Tibial nerve (tissue), 4 donors: ENCODE measurements around the gene PLEKHG2. TPM values are rescaled to one million over a fixed set of nuclear protein-coding genes. Genes with fewer than 3 reads are reported as not detected.

Source experiments
- DNase-seq, 2 donors: peaks; one replicate each; pipeline ENCODE4 v3.0.0-alpha.2; 2019; ENCODE audit warnings: low spot score in 2 of 2
- H3K27ac ChIP-seq, 4 donors: fragments of 200-600 bp; sonication (generic) in 3 of 4; one replicate each; pipeline ENCODE4 v1.5.1; 2017 to 2019; ENCODE audit warnings: mild to moderate bottlenecking in 1 of 4
- H3K27me3 ChIP-seq, 2 donors: fragments of 200-600 bp; sonication (generic) in 1 of 2; one replicate each; pipeline versions ENCODE4 v1.5.1 to v1.6.0; 2017 to 2019
- H3K36me3 ChIP-seq, 3 donors: fragments of 200-600 bp; sonication (generic); one replicate each; pipeline ENCODE4 v1.5.1; 2018 to 2019
- H3K4me1 ChIP-seq, 4 donors: fragments of 200-600 bp; sonication (generic) in 3 of 4; one replicate each; pipeline ENCODE4 v1.5.1; 2017 to 2019
- H3K4me3 ChIP-seq, 4 donors: fragments of 200-600 bp; sonication (generic) in 3 of 4; one replicate each; pipeline ENCODE4 v1.5.1; 2017 to 2019; ENCODE audit warnings: mild to moderate bottlenecking in 1 of 4, moderate library complexity in 1 of 4
- H3K9me3 ChIP-seq, 4 donors: fragments of 200-600 bp; sonication (generic) in 3 of 4; one replicate each; pipeline ENCODE4 v1.5.1; 2017 to 2019
- EP300 ChIP-seq, 2 donors: sonication (generic); formaldehyde crosslinking; IDR thresholded peaks; one replicate each; pipeline ENCODE4 v1.6.1; 2017; ENCODE audit warnings: antibody characterized with exemption in 2 of 2, mild to moderate bottlenecking in 1 of 2
- POLR2A ChIP-seq, 2 donors: fragments of 450-650 bp; IDR thresholded peaks; one replicate each; pipeline ENCODE4 v1.6.1; 2017; ENCODE audit warnings: antibody characterized with exemption in 2 of 2, mild to moderate bottlenecking in 2 of 2, moderate library complexity in 2 of 2
- WGBS, 2 donors: methylation state at CpG; one replicate each; pipeline ENCODE4 v1.1.5; 2018; 5-methylcytosine and 5-hydroxymethylcytosine counted together
- total RNA-seq, 4 donors: library from RNA; depleted of rRNA; stranded (reverse); fragments of >200 nt; gene quantifications; one replicate each; pipeline ENCODE4 v1.1.0, GENCODE V29; 2016
- TF ChIP-seq, protein P1 (sequence below), 5 experiments: fragments of 200-600 bp in 3 of 5; fragments of 450-650 bp in 2 of 5; sonication (generic) in 3 of 5; IDR thresholded peaks; one replicate each; pipeline ENCODE4 v1.5.1; 2016 to 2019; ENCODE audit warnings: antibody characterized with exemption in 5 of 5, mild to moderate bottlenecking in 3 of 5, moderate library complexity in 2 of 5

The PLEKHG2 gene
- total RNA-seq, 4 donors from 2014 or later: 20.1 to 62.1 (median 35.6) TPM

DNA sequence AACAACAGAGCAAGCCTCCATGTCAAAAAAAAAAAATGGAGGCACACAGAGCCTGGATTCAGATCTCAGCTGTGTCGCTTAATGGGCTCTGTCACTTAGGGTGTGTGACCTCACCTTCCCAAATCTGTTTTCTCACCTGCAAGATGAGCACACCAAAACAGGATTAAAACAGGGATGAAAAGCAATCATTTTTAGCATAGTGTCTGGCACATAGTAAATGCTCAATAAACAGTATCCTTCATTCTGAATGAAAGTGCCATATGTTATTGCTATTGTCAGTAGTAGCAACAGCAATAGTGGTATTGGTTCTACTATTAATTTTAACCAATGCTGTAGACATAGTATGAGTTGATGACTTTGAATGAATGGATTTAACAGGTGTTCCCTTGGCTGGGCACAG, 46.9 kb upstream of the PLEKHG2 start:
- H3K27ac ChIP-seq: peak overlapping the region; percentile 77 to 99 (median 88)
- peaks cover 4 to 81% (median 47%) of the 10 kb centered on the region in 4 donors for H3K4me1 ChIP-seq
- peaks cover 2 to 53% (median 11%) of the 10 kb centered on the region in 3 donors for H3K36me3 ChIP-seq
- no peaks in the 10 kb centered on the region for H3K27me3 ChIP-seq
- DNase-seq: no peak
- no peak overlapping the region for H3K4me3 ChIP-seq
- no peaks in the 10 kb centered on the region for H3K9me3 ChIP-seq
- TF ChIP-seq, protein P1, sequence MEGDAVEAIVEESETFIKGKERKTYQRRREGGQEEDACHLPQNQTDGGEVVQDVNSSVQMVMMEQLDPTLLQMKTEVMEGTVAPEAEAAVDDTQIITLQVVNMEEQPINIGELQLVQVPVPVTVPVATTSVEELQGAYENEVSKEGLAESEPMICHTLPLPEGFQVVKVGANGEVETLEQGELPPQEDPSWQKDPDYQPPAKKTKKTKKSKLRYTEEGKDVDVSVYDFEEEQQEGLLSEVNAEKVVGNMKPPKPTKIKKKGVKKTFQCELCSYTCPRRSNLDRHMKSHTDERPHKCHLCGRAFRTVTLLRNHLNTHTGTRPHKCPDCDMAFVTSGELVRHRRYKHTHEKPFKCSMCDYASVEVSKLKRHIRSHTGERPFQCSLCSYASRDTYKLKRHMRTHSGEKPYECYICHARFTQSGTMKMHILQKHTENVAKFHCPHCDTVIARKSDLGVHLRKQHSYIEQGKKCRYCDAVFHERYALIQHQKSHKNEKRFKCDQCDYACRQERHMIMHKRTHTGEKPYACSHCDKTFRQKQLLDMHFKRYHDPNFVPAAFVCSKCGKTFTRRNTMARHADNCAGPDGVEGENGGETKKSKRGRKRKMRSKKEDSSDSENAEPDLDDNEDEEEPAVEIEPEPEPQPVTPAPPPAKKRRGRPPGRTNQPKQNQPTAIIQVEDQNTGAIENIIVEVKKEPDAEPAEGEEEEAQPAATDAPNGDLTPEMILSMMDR (IDR thresholded peaks at IDR 0.05): no peak
- no peak for TF ChIP-seq EP300 (IDR thresholded peaks at IDR 0.05)
- TF ChIP-seq POLR2A (IDR thresholded peaks at IDR 0.05): no peak
- 95 to 100% methylated on average over 1 of the region's 1 CpG for WGBS, 2 donors

DNA sequence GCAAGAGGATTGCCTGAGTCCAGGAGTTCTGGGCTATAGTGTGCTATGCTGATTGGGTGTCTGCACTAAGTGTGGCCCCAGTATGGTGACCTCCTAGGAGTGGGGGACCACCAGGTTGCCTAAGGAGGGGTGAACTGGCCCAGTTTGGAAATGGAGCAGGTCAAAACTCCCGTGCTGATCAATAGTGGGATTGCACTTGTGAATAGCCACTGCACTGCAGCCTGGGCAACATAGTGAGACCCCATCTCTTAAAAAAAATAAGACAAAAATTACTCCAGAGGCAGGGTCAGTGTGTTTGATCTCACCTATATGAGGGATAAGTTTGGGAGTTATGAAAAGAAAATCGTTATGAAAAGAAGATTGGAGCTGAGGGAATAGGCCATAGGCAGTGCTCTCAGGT, 43.3 kb upstream of the PLEKHG2 start:
- TF ChIP-seq POLR2A (IDR thresholded peaks at IDR 0.05): no peak
- peaks cover 5 to 81% (median 43%) of the 10 kb centered on the region in 4 donors for H3K4me1 ChIP-seq
- DNase-seq: no peak
- WGBS, 2 donors: 82 to 86% methylated on average over 2 of the region's 2 CpGs
- peak overlapping the region in 2 of 4 donors; percentile 93 to 99 for H3K27ac ChIP-seq
- H3K27me3 ChIP-seq: no peaks in the 10 kb centered on the region
- no peaks in the 10 kb centered on the region for H3K9me3 ChIP-seq
- H3K4me3 ChIP-seq: no peak overlapping the region
- H3K36me3 ChIP-seq: peaks cover 5 to 49% (median 11%) of the 10 kb centered on the region in 3 donors

DNA sequence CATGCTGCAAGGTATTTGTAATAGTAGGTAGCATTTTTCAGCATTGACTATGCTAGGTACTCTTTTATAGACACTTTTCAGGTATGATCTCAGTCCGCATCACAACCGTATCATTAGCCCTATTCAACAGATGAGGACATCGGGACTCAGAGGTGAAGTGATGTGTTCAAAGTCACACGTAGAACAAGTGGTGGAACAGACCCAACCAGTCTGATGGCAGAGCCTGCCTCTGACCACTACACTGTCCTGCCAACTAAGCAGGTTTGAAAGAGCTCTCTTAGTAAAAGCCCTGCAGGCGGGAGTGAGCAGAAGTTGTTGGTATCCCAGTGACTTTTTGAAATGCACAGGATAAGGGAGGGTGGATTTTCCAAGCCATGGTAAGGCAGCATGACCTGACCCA, 41.7 kb upstream of the PLEKHG2 start:
- H3K36me3 ChIP-seq: peaks cover 5 to 55% (median 11%) of the 10 kb centered on the region in 3 donors
- WGBS, 2 donors: 90 to 93% methylated on average over 5 of the region's 5 CpGs
- H3K27me3 ChIP-seq: no peaks in the 10 kb centered on the region

DNA sequence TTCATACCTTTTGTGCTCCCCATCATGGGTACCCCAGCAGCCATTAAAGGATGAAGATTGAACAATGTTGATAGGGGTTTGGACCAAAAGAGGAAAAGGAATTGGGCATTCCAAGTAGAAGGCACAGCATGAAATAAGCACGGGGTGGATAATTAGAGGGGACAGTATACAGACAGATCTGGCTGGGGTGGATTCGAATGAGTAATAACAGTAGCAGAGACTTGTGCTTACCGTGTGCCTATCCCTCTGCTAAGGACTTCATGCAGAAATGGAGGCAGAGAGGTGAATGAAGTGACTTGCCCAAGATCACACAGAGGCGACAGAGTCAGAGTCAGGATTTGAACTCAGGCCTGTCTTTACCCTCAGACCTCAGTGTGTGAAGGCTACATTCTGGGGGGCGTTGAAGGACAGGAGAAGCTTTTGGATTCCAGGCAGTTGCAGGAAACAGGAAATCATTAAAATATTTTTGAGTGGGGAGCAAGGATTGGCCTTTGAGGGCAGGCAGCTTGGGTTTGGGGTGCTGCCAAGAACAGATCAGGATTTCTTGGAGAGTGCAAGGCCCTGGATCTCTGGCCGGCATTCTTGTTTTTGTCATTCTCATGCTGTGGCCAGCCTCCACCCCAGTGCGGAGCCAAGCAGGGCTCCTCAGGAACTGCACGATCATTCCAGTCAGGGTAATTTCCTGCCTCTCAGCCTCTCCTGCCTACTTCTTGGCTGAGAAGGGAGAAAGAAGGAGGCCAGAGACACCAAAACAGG, 40.2 kb upstream of the PLEKHG2 start:
- peak; percentile 72 to 87 for DNase-seq
- H3K36me3 ChIP-seq: peaks cover 5 to 61% (median 20%) of the 10 kb centered on the region in 3 donors
- H3K4me3 ChIP-seq: peak overlapping the region in 1 of 4 donors; percentile 6
- H3K27ac ChIP-seq: peak overlapping the region; percentile 86 to 97 (median 92)
- H3K4me1 ChIP-seq: peaks cover 5 to 58% (median 30%) of the 10 kb centered on the region in 4 donors
- no peaks in the 10 kb centered on the region for H3K9me3 ChIP-seq
- no peaks in the 10 kb centered on the region for H3K27me3 ChIP-seq
- peak in 1 of 2 donors; percentile 88 for TF ChIP-seq EP300 (IDR thresholded peaks at IDR 0.05)
- TF ChIP-seq, protein P1 (IDR thresholded peaks at IDR 0.05): no peak
- WGBS, 2 donors: 19 to 30% methylated on average over 8 of the region's 8 CpGs

More for the DNA sequence above, 41.7 kb upstream of the PLEKHG2 start:
- Histone ChIP-seq H3K4me3 (no peak overlapping the region), H3K27ac (peak overlapping the region in 3 of 4 donors; percentile 34 to 97 (median 93)), H3K9me3 (no peaks in the 10 kb centered on the region), H3K4me1 (peaks cover 5 to 73% (median 34%) of the 10 kb centered on the region in 4 donors)
- TF ChIP-seq EP300 (IDR thresholded peaks at IDR 0.05): no peak
- TF ChIP-seq POLR2A (IDR thresholded peaks at IDR 0.05): no peak
- TF ChIP-seq, protein P1 (IDR thresholded peaks at IDR 0.05): no peak
- no peak for DNase-seq

DNA sequence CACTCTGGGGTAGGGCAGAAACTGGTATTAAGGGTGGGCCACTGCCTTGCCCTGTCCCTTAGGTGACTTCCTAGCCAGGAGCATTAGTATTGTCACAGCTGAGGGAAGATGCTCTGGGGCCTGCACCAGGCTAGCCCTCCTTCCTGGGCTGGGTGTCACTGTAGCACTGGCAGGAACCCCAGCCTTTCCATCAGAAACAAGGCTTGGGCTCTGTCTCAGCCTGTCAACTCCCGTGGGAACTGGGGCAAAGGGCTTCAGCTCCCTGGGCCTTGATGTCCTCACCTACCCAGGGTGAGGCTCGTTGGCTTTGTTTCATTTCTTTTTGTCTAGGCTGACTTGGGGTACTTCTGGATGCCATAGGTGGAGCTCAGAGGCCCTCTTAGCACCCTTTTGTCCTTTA, 39.5 kb upstream of the PLEKHG2 start:
- Histone ChIP-seq H3K27me3 (no peaks in the 10 kb centered on the region), H3K4me3 (peak overlapping the region in 1 of 4 donors; percentile 6), H3K36me3 (peaks cover 5 to 61% (median 27%) of the 10 kb centered on the region in 3 donors), H3K27ac (peak overlapping the region; percentile 86 to 97 (median 92)), H3K9me3 (no peaks in the 10 kb centered on the region), H3K4me1 (peaks cover 5 to 52% (median 27%) of the 10 kb centered on the region in 4 donors)
- DNase-seq: no peak
- no peak for TF ChIP-seq EP300 (IDR thresholded peaks at IDR 0.05)
- TF ChIP-seq, protein P1 (IDR thresholded peaks at IDR 0.05): no peak
- no peak for TF ChIP-seq POLR2A (IDR thresholded peaks at IDR 0.05)
- WGBS, 2 donors: 21 to 56% methylated on average over 2 of the region's 2 CpGs
